ENCODE results near the gene SMARCAD1.

The SMARCAD1 gene

DNA sequence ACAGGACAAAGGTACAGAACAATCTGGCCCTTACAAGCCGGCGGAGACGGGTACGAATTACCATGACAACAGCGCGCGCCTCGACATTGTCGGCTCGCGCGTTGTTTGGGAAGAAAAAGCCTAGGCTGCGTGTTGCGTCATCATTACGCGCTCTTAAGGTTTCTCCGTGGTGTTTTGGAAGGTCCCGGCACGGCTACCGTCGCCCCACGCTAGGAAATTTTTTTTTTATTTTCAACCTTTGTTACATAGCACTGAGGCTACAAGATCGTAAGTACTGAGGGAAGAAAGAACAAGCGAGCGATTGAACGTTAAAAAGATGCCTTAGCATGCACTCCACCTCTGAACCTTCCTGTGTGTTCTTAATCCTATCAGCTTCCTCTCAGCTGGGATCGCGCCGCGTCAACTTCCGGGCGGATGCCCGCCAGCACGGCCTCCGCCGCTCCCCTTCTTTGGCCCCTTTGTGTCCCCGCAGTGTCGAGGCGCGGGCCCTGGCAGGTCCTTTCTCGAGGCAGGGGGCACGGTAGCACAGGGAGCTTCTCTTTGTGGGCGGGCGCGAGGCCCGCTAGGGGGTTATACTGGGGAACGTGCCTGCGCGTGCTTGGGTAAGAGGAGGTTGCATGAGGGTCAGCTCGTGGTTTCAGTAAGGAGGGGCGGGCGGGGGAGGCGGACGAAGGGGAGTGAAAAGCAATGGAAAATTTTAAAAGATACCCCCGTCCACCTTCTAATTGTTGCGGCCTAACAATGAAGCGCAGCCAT is at the start of gene SMARCAD1:
Gene SMARCAD1, plus strand, starts transcription at position 397 of the 756 bp plus-strand sequence. CDS start 530 bp downstream, outside the sequence.
- FAIRE-seq, result peak; percentile 97

- no peak for FAIRE-seq
Measured at GRCh38 chr4:94158883-94159282, 48.8 kb upstream of the SMARCAD1 start.

GRCh38 chr4:94159790-94160189 is 47.9 kb upstream of the SMARCAD1 start:
- FAIRE-seq, result no peak

DNA sequence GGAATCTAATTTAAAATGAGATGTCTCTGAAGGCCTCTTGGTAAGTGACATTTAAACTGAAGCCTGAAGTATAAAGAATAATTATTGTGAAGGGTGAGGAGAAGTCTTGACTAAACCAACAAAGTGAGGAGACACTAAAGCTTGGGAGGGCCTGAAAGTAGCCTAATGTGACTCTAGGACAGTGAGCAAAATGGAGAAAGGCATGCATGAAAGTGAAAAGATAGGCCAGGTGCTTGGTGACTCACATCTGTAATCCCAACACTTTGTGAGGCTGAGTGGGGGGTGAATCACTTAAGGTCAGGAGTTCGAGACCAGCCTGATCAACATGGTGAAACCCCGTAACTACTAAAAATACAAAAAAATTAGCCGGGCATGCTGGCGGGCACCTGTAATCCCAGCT is 46.9 kb upstream of the SMARCAD1 start:
- FAIRE-seq, result no peak

DNA sequence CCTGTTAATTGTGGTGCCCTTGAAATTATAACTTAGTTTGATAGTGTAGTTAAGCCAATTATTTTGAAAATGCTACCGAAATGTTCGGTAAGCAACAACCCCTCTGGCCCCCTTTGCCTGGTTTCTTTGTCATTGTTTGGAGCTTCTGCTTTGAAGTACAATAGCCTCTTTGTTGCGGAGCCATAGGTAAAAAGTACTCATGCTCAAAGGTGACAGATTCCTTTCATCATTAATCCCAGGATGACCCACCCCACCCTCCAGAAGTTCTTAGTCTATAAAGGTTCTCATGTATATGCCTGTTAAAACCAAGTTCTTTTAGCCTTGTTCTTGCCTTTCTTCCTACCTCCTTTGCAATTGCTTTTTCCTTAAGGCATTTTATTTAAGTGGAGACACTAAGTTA is 42.4 kb upstream of the SMARCAD1 start:
- FAIRE-seq, result no peak

DNA sequence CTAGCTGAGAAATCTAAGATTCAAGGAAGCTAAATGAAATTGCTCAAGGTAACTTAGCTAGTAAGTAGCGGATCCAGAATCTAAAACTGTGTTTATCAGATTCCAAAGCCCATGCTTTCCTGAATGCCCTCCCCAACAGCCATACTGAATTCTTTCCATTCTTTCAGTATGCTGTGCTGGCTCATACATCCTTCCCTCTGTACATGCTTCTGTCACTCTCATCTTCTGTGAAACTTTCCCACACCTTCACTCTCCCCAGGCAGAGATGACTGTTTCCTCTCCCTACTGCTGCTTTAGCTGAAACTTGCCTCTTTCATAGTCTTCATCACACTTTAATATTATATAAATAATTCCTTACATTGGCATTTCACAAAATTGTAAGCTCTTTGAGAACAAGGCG is 39.3 kb upstream of the SMARCAD1 start:
- FAIRE-seq, result no peak

- no peak for FAIRE-seq
Measured at GRCh38 chr4:94169803-94170372, 37.8 kb upstream of the SMARCAD1 start.

- FAIRE-seq, result no peak
Measured at GRCh38 chr4:94171616-94172015, 36.0 kb upstream of the SMARCAD1 start.

DNA sequence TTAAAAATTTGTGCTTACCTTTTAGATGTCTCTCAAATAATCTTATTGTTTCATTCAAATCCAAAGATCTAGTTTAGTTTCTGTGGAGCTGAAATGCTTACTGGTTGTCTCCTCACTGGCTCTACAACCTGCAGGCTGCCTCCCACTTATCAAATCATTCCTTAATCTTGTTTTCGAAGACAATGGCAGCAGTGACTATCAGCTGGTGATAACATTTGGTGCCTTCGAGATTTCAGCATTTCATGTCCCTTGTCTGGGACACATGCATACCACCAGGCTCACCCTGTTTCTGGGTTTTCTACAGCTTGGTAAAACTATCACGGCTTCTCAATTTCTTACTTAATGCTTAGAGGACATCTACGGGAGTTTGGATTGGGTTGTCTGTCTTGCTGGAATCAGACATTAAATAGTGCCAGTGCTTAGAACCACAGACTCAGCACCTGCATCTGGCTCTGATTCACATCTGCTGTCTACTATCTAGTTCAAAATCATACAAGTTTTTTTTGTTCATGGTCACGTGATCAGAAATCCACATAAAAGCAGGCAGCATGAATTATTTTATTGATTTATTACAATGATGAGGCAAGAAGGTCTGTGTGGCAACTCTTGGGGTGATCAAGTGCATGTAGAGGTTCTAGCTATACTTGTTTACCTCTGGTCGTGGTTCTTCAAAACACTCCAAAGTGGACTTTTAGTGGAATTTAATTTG is 32.0 kb upstream of the SMARCAD1 start:
- no peak for FAIRE-seq

- FAIRE-seq, result no peak
Measured at GRCh38 chr4:94177822-94178221, 29.8 kb upstream of the SMARCAD1 start.

DNA sequence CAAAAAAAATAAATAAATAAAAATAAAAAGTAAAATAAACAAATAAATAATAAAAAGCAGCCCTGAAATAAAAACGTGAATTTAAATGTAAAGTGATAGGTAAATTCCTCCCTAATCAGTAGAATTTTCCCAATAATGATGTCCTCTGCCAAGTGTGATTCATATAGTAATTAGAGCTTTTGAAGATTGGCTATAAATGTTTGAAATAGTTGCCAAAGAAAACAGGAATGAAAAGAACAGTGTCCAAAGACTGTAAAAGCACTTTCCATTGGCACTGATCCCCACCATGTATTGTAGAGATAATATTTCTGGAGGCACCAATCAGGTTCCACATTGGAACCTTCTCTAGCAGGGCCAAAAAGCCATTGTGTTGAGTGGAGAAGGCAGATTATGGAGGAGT is 25.9 kb upstream of the SMARCAD1 start:
- no peak for FAIRE-seq

GRCh38 chr4:94202769-94203168 is 4.9 kb upstream of the SMARCAD1 start:
- FAIRE-seq, result no peak

DNA sequence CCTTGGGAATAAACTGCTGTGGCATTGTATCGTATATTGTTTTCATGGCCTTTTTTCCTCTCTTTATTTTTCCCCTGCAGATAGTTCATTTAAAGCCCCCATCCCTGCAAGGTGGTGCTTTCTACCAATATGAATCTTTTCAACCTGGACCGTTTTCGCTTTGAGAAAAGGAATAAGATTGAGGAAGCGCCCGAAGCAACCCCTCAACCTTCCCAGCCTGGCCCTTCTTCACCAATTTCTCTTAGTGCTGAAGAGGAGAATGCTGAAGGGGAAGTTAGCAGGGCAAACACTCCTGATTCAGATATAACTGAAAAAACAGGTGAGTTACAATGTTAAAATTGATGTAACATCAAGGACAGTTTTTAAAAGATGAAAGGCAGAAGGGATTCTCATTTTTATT is 601 bp downstream of the SMARCAD1 start:
- no peak for FAIRE-seq

DNA sequence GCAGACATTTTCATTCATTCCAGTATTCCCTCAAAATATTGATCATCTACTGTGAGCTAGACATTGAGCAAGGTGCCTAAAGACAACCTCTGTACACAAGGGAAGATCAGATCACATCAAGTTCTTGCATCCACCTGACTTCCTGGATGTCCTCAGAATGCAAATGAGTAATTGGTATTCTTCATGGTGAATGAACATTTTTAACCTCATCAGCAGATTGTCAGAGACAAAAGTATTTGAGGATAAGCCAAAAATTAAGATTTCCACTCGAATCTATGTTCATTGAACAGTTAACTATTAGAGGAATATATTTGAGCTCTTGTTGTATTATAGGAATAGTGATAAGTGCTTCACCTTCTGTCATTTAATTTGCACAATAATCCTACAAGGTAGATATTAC is 1.3 kb downstream of the SMARCAD1 start:
- FAIRE-seq, result no peak

- no peak for FAIRE-seq
Measured at GRCh38 chr4:94211861-94212260, 4.2 kb downstream of the SMARCAD1 start.

GRCh38 chr4:94214703-94215319 is 7.1 kb downstream of the SMARCAD1 start:
- no peak for FAIRE-seq

DNA sequence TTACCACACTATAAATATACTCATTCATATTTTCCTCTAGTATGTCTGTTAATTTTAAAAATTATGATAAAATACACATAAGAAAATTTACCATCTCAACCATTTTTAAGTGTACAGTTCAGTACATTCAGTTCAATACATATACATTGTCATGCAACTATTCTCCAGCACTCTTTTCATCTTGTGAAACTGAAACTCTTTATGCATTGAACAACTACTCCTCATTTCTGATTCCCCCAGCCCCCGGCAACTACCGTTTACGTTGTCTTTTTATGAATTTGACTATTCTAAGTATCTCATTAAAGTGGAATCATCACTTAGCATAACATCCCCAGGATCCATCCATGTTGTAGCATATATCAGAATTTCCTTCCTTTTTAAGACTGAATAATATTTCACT is 8.7 kb downstream of the SMARCAD1 start:
- no peak for FAIRE-seq

GRCh38 chr4:94219402-94219801 is 11.7 kb downstream of the SMARCAD1 start:
- FAIRE-seq, result no peak

DNA sequence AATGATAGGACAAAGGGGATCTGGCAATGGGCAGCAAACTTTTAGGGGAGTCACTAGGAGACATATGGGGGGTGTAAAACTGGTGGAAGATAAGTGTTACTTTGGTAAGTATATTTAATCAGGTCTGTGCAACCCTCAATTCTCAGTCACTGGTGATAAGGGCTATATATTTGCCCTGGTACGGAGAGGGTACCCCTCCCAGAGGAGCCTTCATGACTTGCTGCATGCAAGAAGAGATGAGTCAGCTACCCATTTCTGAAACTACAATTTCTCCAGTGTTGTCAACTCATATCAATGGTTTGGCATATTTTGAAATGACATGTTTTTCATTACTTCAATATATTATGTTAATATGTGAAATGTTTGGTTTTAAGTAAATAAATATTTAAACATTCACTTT is 14.3 kb downstream of the SMARCAD1 start:
- no peak for FAIRE-seq

GRCh38 chr4:94225449-94225848 is 17.8 kb downstream of the SMARCAD1 start:
- FAIRE-seq, result peak; percentile 43

GRCh38 chr4:94226763-94227162 is 19.1 kb downstream of the SMARCAD1 start:
- FAIRE-seq, result no peak

GRCh38 chr4:94228493-94229216 is 21.0 kb downstream of the SMARCAD1 start:
- peak; percentile 77 for FAIRE-seq

GRCh38 chr4:94232519-94232918 is 24.9 kb downstream of the SMARCAD1 start:
- no peak for FAIRE-seq
